ENCODE data around the gene REX1BD. TPM values are rescaled to one million over a fixed set of nuclear protein-coding genes. Genes with fewer than 3 reads are reported as not detected.

Gene REX1BD
- total and polyA plus RNA-seq, 2 of the 13 experiments (the other 11 are each of a cell fraction or from before 2014, with no cell fraction given): 7.5 to 25.4 TPM

- intact Hi-C loops (cut with micrococcal nuclease; ENCODE audit: unreplicated experiment) (no loop called here), in situ Hi-C loops (cut with HindIII; ENCODE audit: extremely low pct_ligation_motif_present, low pct_unique_long_range_greater_than_20kb) (loop anchor here (5.0 kb wide), 1 partner anchor 83 kb away; no protein-coding TSS in a partner anchor)
- H3K4me2 ChIP-seq (ENCODE audit: low read depth, low read length): no peak overlapping the region
- no peak for ATAC-seq
- BruUV-seq (replicated peaks): no TSS peak
- no peaks in the 10 kb centered on the region for H3K9me3 ChIP-seq (ENCODE audit: low read length)
- ChIA-PET CTCF (ENCODE audit: low intra/inter-chr PET ratio, low total read pairs) (no interaction called here), POLR2A (interaction anchor here (0.6 to 0.8 kb wide), 2 partner anchors 231 to 303 kb away, joined by 3 read pairs; no protein-coding TSS in a partner anchor)
- no peak overlapping the region for H3K9ac ChIP-seq (ENCODE audit: insufficient read depth, low read depth, low read length)
- H3K4me3 ChIP-seq (replicated peaks in 1 of 3; ENCODE audit: insufficient read depth in 1 of 3, low read depth in 2 of 3, low read length in 3 of 3): no peak overlapping the region
- H2AFZ ChIP-seq (ENCODE audit: low read length): no peak overlapping the region
- 0 out of 2 replicates have a peak, but pooled peaks cover 2% of the 10 kb centered on the region for H4K20me1 ChIP-seq (ENCODE audit: insufficient read depth, low read length)
- H3K4me1 ChIP-seq (ENCODE audit: insufficient read depth, low read length): peaks cover 13% of the 10 kb centered on the region
- no peak overlapping the region for H3K27ac ChIP-seq (ENCODE audit: extremely low read length, insufficient read depth, low read length)
- TF ChIP-seq AGO2 (optimal IDR thresholded peaks at IDR 0.05; ENCODE audit: low read depth, low read length) (peak; percentile 36), NFYB (CRISPR knock-in tag; IDR thresholded peaks at IDR 0.05) (no peak)
- DNase-seq (ENCODE audit: low spot score): no peak
- no peaks in the 10 kb centered on the region for H3K79me2 ChIP-seq (ENCODE audit: insufficient read depth, low read length)
- 97% methylated on average over 41 of the region's 54 CpGs for WGBS (ENCODE audit: low lambda C conversion rate)
- no peaks in the 10 kb centered on the region for H3K27me3 ChIP-seq (ENCODE audit: control insufficient read depth in 1 of 2, insufficient read depth in 2 of 2, low read length in 2 of 2)
- no peak for FAIRE-seq
- peaks cover 12 to 37% of the 10 kb centered on the region in 2 experiments; a peak in 4 of 5 replicates for H3K36me3 ChIP-seq (replicated peaks in 1 of 2; ENCODE audit: control insufficient read depth in 1 of 2, insufficient read depth in 2 of 2, low read length in 2 of 2)
Measured at GRCh38 chr19:18594096-18594823, 5.7 kb downstream of the REX1BD start.

GRCh38 chr19:18594824-18595373 is 6.3 kb downstream of the REX1BD start:
- no peak for ATAC-seq
- Histone ChIP-seq H3K27me3 (ENCODE audit: control insufficient read depth in 1 of 2, insufficient read depth in 2 of 2, low read length in 2 of 2) (no peaks in the 10 kb centered on the region), H3K36me3 (replicated peaks in 1 of 2; ENCODE audit: control insufficient read depth in 1 of 2, insufficient read depth in 2 of 2, low read length in 2 of 2) (peaks cover 14 to 44% of the 10 kb centered on the region in 2 experiments; a peak in 4 of 5 replicates), H3K4me1 (ENCODE audit: insufficient read depth, low read length) (peaks cover 7% of the 10 kb centered on the region), H3K9ac (ENCODE audit: insufficient read depth, low read depth, low read length) (no peak overlapping the region), H3K79me2 (ENCODE audit: insufficient read depth, low read length) (no peaks in the 10 kb centered on the region), H2AFZ (ENCODE audit: low read length) (no peak overlapping the region), H3K9me3 (ENCODE audit: low read length) (no peaks in the 10 kb centered on the region), H3K4me3 (replicated peaks in 1 of 3; ENCODE audit: insufficient read depth in 1 of 3, low read depth in 2 of 3, low read length in 3 of 3) (no peak overlapping the region), H4K20me1 (ENCODE audit: insufficient read depth, low read length) (0 out of 2 replicates have a peak, but pooled peaks cover 2% of the 10 kb centered on the region), H3K27ac (ENCODE audit: extremely low read length, insufficient read depth, low read length) (no peak overlapping the region), H3K4me2 (ENCODE audit: low read depth, low read length) (no peak overlapping the region)
- POLR2A ChIA-PET: interaction anchor here (0.8 kb wide), 1 partner anchor 303 kb away, joined by 3 read pairs; no protein-coding TSS in a partner anchor
- whole genome bisulfite sequencing (ENCODE audit: low lambda C conversion rate): 94% methylated on average over 5 of the region's 26 CpGs
- intact Hi-C loops (cut with micrococcal nuclease; ENCODE audit: unreplicated experiment) (no loop called here), in situ Hi-C loops (cut with HindIII; ENCODE audit: extremely low pct_ligation_motif_present, low pct_unique_long_range_greater_than_20kb) (loop anchor here (5.0 kb wide), 1 partner anchor 82 kb away; no protein-coding TSS in a partner anchor)
- no peak for FAIRE-seq
- BruUV-seq (replicated peaks): no TSS peak
- no peak for TF ChIP-seq ZNF18 (CRISPR knock-in tag; IDR thresholded peaks at IDR 0.05; ENCODE audit: insufficient replicate concordance)
- no peak for TF ChIP-seq ZNF17 (CRISPR knock-in tag; IDR thresholded peaks at IDR 0.05)
- no peak for TF ChIP-seq ZNF720 (CRISPR knock-in tag; IDR thresholded peaks at IDR 0.05)
- no peak for TF ChIP-seq ZNF383 (CRISPR knock-in tag; IDR thresholded peaks at IDR 0.05; ENCODE audit: borderline replicate concordance)
- TF ChIP-seq AGO2 (optimal IDR thresholded peaks at IDR 0.05; ENCODE audit: low read depth, low read length): peak; percentile 52
- no peak for TF ChIP-seq SUZ12 (IDR thresholded peaks at IDR 0.05; ENCODE audit: low read depth, low read length)
- peak in 1 of 2 experiments; percentile 4; a peak in 1 of 4 replicates for TF ChIP-seq POLR2A (IDR thresholded peaks at IDR 0.05; ENCODE audit: insufficient read depth in 1 of 2, low read depth in 2 of 2, low read length in 2 of 2)
- no peak for DNase-seq (ENCODE audit: low spot score)
- CTCF ChIA-PET (ENCODE audit: low intra/inter-chr PET ratio, low total read pairs): no interaction called here
